ENCODE results near the gene STAC3.

GRCh38 chr12:57240066-57240921, 10.7 kb downstream of the STAC3 start:
- TF ChIP-seq ZNF609 (CRISPR knock-in tag; IDR thresholded peaks at IDR 0.05; ENCODE audit: borderline replicate concordance): no peak
- TF ChIP-seq, protein P1, sequence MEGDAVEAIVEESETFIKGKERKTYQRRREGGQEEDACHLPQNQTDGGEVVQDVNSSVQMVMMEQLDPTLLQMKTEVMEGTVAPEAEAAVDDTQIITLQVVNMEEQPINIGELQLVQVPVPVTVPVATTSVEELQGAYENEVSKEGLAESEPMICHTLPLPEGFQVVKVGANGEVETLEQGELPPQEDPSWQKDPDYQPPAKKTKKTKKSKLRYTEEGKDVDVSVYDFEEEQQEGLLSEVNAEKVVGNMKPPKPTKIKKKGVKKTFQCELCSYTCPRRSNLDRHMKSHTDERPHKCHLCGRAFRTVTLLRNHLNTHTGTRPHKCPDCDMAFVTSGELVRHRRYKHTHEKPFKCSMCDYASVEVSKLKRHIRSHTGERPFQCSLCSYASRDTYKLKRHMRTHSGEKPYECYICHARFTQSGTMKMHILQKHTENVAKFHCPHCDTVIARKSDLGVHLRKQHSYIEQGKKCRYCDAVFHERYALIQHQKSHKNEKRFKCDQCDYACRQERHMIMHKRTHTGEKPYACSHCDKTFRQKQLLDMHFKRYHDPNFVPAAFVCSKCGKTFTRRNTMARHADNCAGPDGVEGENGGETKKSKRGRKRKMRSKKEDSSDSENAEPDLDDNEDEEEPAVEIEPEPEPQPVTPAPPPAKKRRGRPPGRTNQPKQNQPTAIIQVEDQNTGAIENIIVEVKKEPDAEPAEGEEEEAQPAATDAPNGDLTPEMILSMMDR (CRISPR knock-in tag; IDR thresholded peaks at IDR 0.05): peak; percentile 8; the same call in 1 of the 2 replicates
- TF ChIP-seq ZNF264 (CRISPR knock-in tag; IDR thresholded peaks at IDR 0.05): no peak
- peak; percentile 64 for TF ChIP-seq ZBTB14 (CRISPR knock-in tag; IDR thresholded peaks at IDR 0.05)
- TF ChIP-seq, protein P2, sequence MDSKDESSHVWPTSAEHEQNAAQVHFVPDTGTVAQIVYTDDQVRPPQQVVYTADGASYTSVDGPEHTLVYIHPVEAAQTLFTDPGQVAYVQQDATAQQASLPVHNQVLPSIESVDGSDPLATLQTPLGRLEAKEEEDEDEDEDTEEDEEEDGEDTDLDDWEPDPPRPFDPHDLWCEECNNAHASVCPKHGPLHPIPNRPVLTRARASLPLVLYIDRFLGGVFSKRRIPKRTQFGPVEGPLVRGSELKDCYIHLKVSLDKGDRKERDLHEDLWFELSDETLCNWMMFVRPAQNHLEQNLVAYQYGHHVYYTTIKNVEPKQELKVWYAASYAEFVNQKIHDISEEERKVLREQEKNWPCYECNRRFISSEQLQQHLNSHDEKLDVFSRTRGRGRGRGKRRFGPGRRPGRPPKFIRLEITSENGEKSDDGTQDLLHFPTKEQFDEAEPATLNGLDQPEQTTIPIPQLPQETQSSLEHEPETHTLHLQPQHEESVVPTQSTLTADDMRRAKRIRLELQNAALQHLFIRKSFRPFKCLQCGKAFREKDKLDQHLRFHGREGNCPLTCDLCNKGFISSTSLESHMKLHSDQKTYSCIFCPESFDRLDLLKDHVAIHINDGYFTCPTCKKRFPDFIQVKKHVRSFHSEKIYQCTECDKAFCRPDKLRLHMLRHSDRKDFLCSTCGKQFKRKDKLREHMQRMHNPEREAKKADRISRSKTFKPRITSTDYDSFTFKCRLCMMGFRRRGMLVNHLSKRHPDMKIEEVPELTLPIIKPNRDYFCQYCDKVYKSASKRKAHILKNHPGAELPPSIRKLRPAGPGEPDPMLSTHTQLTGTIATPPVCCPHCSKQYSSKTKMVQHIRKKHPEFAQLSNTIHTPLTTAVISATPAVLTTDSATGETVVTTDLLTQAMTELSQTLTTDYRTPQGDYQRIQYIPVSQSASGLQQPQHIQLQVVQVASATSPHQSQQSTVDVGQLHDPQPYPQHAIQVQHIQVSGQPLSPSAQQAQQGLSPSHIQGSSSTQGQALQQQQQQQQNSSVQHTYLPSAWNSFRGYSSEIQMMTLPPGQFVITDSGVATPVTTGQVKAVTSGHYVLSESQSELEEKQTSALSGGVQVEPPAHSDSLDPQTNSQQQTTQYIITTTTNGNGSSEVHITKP (CRISPR knock-in tag; IDR thresholded peaks at IDR 0.05; ENCODE audit: low read depth): no peak
- TF ChIP-seq TBL1XR1 (IDR thresholded peaks at IDR 0.05; ENCODE audit: borderline replicate concordance, low read length, partially characterized antibody): no peak
- no peak for TF ChIP-seq ZNF605 (CRISPR knock-in tag; IDR thresholded peaks at IDR 0.05)
- TF ChIP-seq MAFK (conservative IDR thresholded peaks at IDR 0.05 in 1 of 2, IDR thresholded peaks at IDR 0.05 in 1 of 2; ENCODE audit: low read length in 2 of 2): no peak
- TF ChIP-seq ATF7-NPFF (CRISPR knock-in tag; IDR thresholded peaks at IDR 0.05; ENCODE audit: low read depth): no peak
- no peak for TF ChIP-seq TBP (CRISPR knock-in tag; IDR thresholded peaks at IDR 0.05)
- TF ChIP-seq KAT2B (IDR thresholded peaks at IDR 0.05; ENCODE audit: borderline replicate concordance, low read depth, low read length): no peak
